ENCODE results near the gene FCRL6.

Gene FCRL6
- 0.12 to 5.6 (median 0.71) reads per million in 4 donors for total RNA-seq

GRCh38 chr1:159802111-159802510, at the start of gene FCRL6:
FCRL6 (plus strand) TSS chr1:159802360; CDS start chr1:159802425, 65 bp downstream.
- no peak for DNase-seq

- no peak for DNase-seq
Measured at GRCh38 chr1:159753386-159753785, 48.8 kb upstream of the FCRL6 start.

GRCh38 chr1:159755451-159756007, 46.6 kb upstream of the FCRL6 start:
- no peak for DNase-seq

DNA sequence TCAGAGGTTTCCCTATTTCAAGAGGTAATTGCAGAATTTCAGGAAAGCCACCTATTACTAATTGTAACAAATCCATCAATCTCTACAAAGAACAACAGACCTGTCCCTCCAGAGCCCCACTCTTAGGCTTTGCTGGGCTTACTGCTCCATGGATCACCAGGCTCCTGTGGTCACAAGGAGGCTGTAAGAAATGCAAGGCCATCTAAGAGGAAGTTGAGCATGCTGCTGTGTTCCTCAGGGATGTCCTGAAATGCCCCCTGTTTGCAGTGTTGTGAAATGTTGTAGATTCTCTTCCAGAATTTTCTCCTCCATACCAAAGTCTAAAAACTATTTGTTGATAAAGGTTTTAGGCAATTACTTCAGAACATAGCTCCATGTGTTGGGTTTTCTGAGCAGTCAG, 45.8 kb upstream of the FCRL6 start:
- no peak for DNase-seq

DNA sequence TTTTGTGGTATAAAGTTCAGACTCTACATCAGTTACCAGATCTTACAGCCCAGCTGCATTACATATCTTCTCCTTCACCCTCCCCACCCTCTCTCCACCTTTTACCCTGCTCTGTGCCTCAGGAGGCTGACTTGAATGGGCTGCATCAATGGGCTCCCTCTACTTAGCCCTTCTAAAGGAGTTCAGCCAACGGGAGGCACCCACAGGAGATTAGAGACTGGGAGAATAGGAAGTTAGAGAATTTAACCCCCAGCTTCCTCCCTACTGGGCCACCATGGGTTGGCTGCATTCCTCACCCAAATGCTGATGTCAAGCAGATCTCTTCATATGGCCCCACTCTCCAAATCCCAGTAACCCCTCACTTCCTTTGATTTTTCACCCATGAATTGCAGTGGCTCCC, 38.5 kb upstream of the FCRL6 start:
- DNase-seq: no peak

DNA sequence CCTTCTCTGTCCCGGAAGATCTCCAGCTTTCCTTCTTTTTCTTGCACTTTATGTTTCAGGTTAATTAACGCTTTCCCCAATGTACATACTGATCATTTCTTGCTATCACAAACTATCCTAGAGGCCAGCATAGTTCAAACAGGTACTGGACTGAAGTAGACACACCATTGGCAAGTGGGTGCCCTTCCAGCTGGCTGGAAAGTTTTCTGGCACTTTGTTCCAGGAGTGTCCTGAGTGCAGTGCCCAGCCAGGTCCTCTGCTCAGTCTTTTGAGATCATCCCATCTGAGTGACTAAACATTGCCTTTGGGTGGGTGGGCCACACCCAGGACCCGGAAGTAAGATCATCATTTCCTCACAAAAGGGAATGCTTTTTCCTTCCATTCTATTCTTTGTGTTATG, 36.4 kb upstream of the FCRL6 start:
- no peak for DNase-seq

DNA sequence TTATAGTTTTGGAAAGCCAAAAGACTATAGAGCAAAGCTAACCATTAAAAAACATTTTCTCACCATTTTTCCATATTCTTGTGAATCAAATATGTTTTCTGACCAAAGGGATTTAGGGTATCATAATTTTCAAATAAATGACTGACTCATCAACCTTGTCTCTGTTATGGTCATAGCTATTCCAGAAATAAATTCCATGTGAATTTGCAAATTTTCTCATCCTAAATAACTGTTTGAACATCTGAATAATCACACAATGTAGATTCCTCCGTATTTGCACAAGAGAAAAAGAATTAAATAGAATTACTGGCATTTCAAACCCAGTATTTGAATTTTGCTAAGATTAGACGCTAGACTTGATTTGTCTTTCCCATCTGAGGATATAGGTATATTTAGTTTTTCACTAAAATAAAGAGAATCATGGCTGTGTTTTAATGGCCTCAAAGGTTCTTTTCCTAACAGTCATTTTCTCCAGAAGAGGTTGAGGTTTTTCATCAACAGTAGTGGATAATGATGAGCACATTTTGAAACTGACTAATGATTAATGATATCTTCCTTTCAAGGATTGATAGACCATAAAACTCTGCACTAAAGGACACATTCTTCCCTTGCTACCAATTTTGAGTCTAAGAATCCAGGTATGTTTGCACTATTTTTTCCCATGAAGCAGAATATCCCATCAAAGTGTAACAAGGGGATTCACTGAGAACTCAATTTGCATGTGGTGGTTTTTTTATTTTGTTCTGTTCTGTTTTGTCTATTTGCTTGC, 30.8 kb upstream of the FCRL6 start:
- no peak for DNase-seq

- DNase-seq: no peak
Measured at GRCh38 chr1:159774465-159774864, 27.7 kb upstream of the FCRL6 start.

DNA sequence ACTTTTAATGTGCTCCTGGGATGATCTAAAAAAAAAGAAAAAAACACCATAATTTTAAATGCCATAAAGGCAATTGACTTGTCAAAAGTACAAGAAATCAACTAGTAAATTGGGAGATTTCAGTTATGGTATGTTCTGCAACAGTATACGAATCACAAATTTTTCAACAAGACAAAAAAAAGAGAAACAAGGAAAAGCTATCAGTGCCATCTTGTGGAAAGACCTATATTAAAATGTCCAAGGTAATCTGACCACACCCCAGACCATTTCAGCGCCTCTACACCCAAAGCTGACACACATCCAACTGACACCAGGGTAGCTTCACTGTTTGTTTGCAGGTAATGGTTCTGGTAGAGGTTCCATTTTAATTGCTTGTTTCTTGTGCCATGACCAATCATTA, 26.4 kb upstream of the FCRL6 start:
- no peak for DNase-seq

- no peak for DNase-seq
Measured at GRCh38 chr1:159778266-159778665, 23.9 kb upstream of the FCRL6 start.

- DNase-seq: no peak
Measured at GRCh38 chr1:159779403-159779851, 22.7 kb upstream of the FCRL6 start.

- peak; percentile 92 to 96 (median 95) for DNase-seq
Measured at GRCh38 chr1:159780583-159781582, 21.3 kb upstream of the FCRL6 start, which contains the start of gene DUSP23. DUSP23 (plus strand) TSS chr1:159780962; CDS start chr1:159781101, 139 bp downstream.

DNA sequence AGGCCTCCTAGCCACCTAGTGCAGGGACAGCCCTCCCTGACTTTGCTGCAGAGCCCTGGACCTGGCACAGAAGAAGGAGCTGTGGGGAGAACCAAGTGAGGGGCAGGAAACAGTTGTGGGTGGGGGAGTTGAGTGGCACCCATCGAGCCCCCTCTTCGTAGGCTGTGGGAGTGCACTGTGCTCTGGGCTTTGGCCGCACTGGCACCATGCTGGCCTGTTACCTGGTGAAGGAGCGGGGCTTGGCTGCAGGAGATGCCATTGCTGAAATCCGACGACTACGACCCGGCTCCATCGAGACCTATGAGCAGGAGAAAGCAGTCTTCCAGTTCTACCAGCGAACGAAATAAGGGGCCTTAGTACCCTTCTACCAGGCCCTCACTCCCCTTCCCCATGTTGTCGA, 20.2 kb upstream of the FCRL6 start:
- no peak for DNase-seq

GRCh38 chr1:159783724-159784123, 18.4 kb upstream of the FCRL6 start:
- DNase-seq: no peak

DNA sequence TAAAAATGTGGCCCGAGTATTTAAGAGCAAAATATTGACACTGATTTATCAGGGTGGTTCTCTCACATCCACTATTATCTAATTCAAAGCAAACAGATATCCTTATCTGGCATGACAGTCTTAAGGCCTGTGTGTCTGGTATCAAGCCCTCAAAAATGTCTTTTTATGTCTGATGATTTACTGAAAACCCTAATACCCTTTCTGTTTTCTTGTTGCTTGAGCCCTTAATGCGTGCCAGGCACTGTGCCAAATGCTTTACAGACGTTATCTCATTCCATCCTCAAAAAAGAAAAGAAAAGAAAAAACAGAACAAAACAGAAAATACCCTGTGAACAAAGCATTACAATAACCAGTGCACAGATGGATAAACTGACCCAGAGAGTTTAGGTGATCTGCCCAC, 15.7 kb upstream of the FCRL6 start:
- no peak for DNase-seq

GRCh38 chr1:159786966-159787365, 15.2 kb upstream of the FCRL6 start:
- DNase-seq: no peak

DNA sequence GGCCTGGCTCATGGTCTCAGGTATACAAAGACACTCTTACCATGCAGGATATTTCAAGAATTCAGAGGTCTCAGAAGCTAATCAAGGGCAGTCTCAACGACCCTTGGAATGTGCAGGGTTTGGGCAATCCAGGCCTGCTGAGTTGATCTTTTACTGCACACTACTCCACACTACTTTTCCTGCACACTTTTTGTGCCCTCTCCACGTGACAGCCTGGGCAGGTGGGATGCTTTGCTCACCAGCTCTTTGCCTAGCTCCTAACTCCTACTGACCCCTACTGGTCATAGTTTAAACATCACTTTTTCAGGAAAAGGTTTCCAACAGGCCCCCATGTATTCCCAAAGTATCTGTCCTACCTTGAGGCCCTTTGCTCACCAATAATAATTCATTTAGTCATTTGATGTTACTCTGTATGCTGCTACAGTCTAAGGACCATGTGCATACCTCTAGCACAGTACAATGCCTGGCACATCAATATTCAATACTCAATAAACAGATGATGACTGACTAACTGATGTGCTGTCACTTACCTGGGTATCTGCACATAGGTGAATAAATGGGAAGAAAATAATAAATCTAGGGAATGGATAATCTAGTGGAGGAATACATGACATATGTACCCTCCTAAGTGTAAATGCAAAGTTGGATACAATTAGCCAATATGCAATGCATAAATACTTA, 11.8 kb upstream of the FCRL6 start:
- no peak for DNase-seq

- no peak for DNase-seq
Measured at GRCh38 chr1:159791031-159791430, 11.1 kb upstream of the FCRL6 start.

- no peak for DNase-seq
Measured at GRCh38 chr1:159791461-159791860, 10.7 kb upstream of the FCRL6 start.

DNA sequence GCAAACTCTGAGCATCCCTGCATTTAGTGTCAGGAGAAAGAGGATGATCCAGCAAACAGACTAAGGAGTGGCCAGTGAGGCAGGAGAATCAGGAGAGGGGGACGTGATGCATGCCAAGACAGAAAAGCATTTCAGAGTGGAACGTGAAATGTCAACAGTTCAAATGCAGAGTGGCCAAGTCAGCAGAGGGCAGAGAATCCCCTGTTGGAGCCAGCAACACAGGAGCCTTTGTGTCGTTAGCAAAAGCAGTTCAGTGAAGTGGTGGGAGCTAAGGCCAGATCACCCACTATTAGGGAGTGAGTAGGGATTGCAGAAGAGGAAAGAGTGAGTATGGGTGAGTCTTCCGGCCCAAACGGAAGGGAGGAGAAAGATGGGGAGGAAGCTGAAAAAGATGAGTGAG, 6.6 kb upstream of the FCRL6 start:
- DNase-seq: no peak

GRCh38 chr1:159798893-159799292, 3.3 kb upstream of the FCRL6 start:
- DNase-seq: peak in 3 of 5 donors; percentile 29 to 37 (median 32)

- no peak for DNase-seq
Measured at GRCh38 chr1:159799446-159799985, 2.6 kb upstream of the FCRL6 start.
